ENCODE data around the gene HECTD1.

DNA sequence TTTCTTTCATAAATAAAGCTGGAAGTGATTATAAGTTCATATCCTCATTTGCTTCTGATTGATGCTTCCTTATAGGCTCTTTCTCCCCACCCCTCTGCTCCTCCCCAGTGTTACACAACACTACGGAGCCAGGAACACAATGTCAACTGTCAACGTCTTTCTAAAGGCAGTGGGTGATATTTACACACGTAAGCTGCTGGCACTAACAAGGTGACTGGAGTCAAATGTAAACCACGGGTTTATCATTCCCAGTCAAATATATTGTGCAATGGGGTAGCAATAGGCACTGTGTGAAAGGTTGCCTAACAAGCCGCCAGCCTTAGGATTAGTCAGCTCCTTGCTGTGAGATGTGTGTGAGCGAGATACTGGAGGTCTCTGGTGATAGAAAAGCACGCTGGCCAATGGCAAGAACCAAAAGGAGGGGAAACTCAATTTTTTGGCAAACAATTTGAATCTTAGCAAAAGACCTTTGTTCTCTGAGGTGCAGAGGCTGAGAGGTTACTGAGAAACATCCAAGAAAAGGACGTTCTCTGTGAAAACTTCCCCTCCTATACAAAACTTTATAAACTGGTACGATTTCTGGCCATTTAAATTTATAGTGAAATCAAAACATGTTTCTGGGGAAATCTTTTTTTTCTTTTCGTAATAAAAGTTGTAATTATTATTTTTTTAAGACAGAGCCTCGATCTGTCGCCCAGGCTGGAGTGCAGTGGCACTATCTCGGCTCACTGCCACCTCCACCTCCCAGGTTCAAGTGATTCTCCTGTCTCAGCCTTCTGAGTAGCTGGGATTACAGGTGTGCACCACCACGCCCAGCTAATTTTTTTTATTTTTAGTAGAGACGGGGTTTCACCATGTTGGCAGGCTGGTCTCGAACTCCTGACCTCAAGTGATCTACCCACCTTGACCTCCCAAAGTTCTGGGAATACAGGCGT, 22.3 kb upstream of the HECTD1 start:
- TF ChIP-seq POLR2A (IDR thresholded peaks at IDR 0.05; ENCODE audit: low read depth, low read length) (no peak), POLR2AphosphoS5 (IDR thresholded peaks at IDR 0.05; ENCODE audit: low read depth, low read length) (no peak), SPI1 (IDR thresholded peaks at IDR 0.05; ENCODE audit: low read depth, low read length) (no peak), TAF1 (IDR thresholded peaks at IDR 0.05; ENCODE audit: low read depth, low read length) (no peak), PAX5 (IDR thresholded peaks at IDR 0.05; ENCODE audit: insufficient read depth, low read length, severe bottlenecking) (no peak), POU2F2 (IDR thresholded peaks at IDR 0.05; ENCODE audit: low read depth, low read length) (no peak)

All from GM12891 (cell line).